Raji (cell line): ENCODE measurements around the gene COQ6.

Source experiments
- POLR2A ChIP-seq: IDR thresholded peaks from 2 replicates; pipeline ENCODE4 v1.6.1; 2011; ENCODE audit warnings: low read depth, low read length, control low read depth; ENCODE audit not compliant: insufficient read depth

Gene COQ6

GRCh38 chr14:73961192-73961591 is 11.1 kb downstream of the COQ6 start:
- no peak for TF ChIP-seq POLR2A

DNA sequence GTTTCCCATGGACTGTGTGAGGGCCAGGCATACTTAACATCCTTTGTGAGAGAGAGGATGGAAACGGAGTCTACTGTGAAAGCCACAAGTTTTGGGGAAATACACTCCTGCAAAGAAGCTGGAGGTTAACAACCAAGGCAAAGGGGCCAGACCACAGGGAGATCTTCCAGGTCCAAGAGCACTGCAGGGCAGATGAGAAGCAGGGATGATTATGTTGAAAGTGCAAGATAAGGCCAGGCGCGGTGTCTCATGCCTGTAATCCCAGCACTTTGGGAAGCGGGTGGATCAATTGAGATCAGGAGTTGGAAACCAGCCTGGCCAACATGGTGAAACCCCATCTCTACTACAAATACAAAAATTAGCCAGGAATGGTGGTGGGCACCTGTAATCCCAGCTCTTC is 15.1 kb downstream of the COQ6 start:
- no peak for TF ChIP-seq POLR2A

- TF ChIP-seq POLR2A = no peak
These were observed 18.8 kb downstream of the COQ6 start for GRCh38 chr14:73968885-73969284.

GRCh38 chr14:73973497-73973896 is 23.4 kb downstream of the COQ6 start:
- no peak for TF ChIP-seq POLR2A

DNA sequence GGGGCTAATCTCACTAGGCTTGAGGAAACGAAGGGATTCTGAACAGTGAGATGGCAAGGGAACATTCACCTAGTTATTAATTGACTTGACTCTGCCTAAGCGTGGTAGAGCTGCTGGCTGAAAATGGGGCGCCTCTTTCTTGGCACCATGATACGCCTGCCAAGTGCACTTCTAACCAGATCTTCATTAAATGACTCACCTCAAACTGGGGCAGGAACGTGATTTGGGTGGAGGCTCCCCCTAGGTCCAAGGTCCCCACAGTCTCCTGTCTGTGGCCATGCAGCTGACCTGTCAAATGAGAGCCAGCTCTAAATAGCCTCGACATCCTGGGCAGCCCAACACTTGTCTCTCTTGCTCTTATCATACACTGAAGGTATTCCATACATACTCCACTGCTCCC is 26.0 kb downstream of the COQ6 start:
- TF ChIP-seq POLR2A = no peak

- no peak for TF ChIP-seq POLR2A
These were observed 27.8 kb downstream of the COQ6 start for GRCh38 chr14:73977896-73978295.

GRCh38 chr14:73988065-73988464 is 38.0 kb downstream of the COQ6 start:
- no peak for TF ChIP-seq POLR2A

GRCh38 chr14:73991092-73991491 is 41.0 kb downstream of the COQ6 start:
- no peak for TF ChIP-seq POLR2A

DNA sequence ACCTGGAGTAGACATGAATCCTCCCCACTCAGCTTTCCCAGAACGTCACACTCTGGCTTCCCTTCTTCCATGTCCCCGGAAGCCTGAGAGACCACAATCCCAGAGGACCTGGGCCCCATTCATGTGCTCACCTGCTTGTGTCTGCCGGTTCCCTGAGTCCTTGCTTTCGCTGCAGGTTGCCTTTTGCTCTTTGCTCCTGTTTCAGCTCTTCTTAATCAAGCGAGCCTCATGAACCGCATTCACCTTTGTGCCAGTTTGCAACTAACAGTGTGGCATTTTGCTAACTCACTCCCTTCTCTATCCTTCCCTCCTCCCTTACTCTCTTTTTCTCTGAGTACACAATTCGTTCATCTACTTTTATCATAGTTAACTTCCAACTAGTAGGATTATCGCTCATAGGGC is 45.9 kb downstream of the COQ6 start:
- no peak for TF ChIP-seq POLR2A

GRCh38 chr14:73996731-73997107 is 46.6 kb downstream of the COQ6 start:
- TF ChIP-seq POLR2A = no peak

- no peak for TF ChIP-seq POLR2A
These were observed 47.2 kb downstream of the COQ6 start for GRCh38 chr14:73997108-73997943.

DNA sequence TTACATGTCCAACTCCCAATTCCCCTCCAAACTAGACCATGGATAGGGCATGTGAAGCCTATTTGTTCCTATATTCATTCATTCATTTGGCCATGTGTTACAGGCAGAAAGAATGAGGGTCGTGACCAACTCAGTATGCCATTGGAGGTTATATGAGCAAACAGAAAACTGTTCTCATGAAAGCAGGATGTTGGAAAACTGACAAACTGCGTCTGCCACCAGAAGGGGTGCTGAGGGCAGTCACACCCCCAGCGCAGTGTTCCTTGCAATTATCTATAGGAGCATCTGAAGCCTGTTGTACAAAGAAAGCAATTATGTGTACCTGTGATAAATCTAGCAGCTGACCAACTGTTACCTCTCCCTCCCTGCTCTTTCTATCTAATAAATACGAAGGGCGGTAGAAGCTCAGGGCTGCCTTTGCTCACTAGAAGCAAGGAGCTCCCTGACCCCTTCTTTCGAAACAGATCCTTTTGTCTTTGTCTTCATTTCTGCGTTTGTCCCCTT is 47.9 kb downstream of the COQ6 start:
- no peak for TF ChIP-seq POLR2A

DNA sequence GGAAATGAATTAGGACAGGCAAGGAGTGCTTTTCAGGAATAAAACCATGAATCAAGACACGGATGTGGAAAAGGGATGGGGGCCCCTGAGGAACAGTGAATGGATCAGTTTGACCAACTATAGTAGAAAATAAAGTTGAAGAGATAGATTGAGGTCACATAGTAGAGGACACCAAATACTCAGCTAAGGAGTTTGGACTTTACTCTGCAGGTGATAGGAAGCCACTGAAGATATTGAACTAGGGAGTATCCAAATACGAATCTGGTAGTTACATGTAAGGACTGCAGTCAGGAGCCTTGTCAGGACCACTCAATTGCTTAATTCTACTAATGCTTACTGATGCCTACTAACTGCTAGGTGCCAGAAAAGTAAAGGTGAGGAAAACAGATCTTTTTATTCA is 48.6 kb downstream of the COQ6 start:
- no peak for TF ChIP-seq POLR2A

DNA sequence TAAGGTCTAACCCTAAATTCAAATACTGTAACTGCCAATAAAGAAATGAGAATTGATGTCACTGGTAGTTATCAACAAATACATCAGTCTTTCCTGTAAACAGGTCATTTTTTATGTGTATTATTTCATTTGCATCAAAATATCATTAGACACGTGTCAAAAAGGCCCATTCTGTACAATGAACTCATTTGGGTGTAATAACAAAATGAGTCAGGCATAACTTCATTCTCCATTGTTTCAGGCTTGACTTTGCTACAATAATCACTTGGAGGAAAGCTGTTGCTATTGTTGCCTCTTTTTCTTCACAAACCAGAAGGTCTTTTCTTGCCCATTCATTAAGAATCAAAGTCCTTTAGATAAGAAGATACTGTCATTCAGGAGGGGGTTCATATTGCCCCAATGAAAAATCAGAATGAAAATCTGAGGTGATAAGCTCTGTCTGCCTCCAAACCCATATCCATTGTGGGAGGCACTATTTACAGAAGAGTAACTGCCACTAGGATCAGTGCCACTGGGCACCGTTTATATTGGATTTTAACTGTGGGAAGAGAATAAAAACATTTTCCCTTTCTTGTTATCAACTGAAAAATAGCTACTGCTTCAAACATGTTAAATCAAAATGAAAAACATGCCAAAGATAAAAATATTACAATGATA is 58.9 kb downstream of the COQ6 start:
- TF ChIP-seq POLR2A = no peak
